IPS-20b (cell line): ENCODE results near the gene FERMT1.

Experiments used
- H3K27ac ChIP-seq: one replicate; pipeline ENCODE4 v1.5.1; 2013; ENCODE audit warnings: low read length
- H3K27me3 ChIP-seq: 2 replicates; pipeline ENCODE4 v1.6.1; 2013; ENCODE audit warnings: mild to moderate bottlenecking, low read length, inconsistent platforms; ENCODE audit not compliant: insufficient read depth
- H3K36me3 ChIP-seq: 2 replicates; pipeline ENCODE4 v1.6.1; 2013; ENCODE audit warnings: low read depth, mild to moderate bottlenecking, inconsistent platforms, low read length, moderate library complexity; ENCODE audit not compliant: insufficient read depth
- H3K4me1 ChIP-seq: 2 replicates; pipeline ENCODE4 v1.6.1; 2013; ENCODE audit warnings: mild to moderate bottlenecking, control low read depth, inconsistent platforms, low read length, moderate library complexity; ENCODE audit not compliant: insufficient read depth
- H3K4me3 ChIP-seq: 2 replicates; pipeline ENCODE4 v1.5.1; 2013; ENCODE audit warnings: mild to moderate bottlenecking, low read length, inconsistent platforms
- H3K9ac ChIP-seq: 2 replicates; pipeline ENCODE4 v1.6.1; 2013; ENCODE audit warnings: low read depth, mild to moderate bottlenecking, inconsistent platforms, low read length, moderate library complexity
- H3K9me3 ChIP-seq: 2 replicates; pipeline ENCODE4 v1.6.1; 2013; ENCODE audit warnings: mild to moderate bottlenecking, low read depth, low read length, inconsistent platforms; ENCODE audit not compliant: insufficient read depth

The FERMT1 gene, protein sequence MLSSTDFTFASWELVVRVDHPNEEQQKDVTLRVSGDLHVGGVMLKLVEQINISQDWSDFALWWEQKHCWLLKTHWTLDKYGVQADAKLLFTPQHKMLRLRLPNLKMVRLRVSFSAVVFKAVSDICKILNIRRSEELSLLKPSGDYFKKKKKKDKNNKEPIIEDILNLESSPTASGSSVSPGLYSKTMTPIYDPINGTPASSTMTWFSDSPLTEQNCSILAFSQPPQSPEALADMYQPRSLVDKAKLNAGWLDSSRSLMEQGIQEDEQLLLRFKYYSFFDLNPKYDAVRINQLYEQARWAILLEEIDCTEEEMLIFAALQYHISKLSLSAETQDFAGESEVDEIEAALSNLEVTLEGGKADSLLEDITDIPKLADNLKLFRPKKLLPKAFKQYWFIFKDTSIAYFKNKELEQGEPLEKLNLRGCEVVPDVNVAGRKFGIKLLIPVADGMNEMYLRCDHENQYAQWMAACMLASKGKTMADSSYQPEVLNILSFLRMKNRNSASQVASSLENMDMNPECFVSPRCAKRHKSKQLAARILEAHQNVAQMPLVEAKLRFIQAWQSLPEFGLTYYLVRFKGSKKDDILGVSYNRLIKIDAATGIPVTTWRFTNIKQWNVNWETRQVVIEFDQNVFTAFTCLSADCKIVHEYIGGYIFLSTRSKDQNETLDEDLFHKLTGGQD

DNA sequence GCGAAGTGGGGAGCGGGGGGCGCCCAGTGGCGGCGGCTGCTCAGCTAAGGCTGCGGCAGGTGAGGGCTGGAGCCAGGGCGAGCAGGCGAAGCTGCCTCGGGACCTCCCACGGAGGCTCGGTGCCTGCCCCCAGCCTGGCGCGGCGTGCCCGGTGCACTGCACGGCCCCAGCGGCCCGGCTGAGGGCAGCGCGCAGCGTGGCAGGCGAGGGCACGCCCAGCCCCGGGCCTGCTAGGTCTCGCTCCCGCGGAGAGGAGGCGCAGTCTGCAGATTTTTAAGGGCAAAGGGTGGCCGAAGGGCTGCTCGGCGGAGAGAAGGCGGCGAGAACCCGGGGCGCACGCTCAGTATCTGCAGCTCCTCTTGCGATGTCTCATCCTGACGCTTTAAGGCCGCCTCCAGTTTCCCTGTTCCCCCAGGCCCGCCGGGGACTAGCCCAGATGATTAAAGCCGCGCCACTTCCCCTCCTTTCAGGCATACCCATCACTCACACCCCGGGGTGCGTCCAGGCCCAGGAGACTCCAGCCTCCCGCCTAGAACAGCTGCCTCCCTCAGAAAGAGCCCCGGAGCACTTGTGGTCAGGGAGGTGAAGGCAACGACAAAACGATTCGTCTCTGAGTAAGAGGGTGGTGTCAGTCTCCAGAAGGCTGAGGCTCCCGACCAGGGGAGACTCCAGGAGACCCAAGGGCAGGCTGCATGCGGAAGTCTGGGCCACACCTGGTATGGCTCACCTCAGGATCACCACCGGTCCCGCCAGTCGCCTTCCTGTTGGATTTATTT, at the start of gene FERMT1:
Gene FERMT1 (minus strand): TSS at position 158 of the 776 bp plus-strand sequence. CDS start 3,476 bp downstream, outside the sequence.
- Histone ChIP-seq H3K36me3 (peaks cover 3% of the 10 kb centered on the region; the same call in 1 of the 2 replicates), H3K9me3 (no peaks in the 10 kb centered on the region), H3K27ac (no peak within 1 kb of the TSS), H3K27me3 (peaks cover 31% of the 10 kb centered on the region), H3K9ac (peak within 1 kb of the TSS; percentile 63; the same call in 1 of the 2 replicates), H3K4me3 (peak within 1 kb of the TSS; percentile 69), H3K4me1 (peaks cover 26% of the 10 kb centered on the region; the same call in 1 of the 2 replicates)

DNA sequence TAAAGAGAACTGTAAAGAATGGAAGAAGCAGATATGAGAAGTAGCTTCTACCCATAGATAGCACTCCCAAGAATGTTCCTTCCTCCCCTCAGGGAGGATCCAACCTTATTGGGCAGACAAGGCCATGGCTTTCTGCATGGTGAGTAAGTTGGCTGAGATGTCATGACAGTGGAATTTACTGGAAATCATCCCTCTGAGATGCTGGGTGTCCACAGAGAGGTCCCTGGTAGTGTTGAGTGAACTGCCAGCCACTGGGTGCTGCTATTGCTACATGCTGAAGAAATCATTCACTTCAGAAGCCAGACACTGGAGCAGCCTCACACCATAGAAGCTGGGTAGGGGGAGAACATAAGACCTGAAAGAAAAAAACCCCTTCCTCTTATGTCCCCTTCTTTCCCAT, 46.4 kb upstream of the FERMT1 start:
- Histone ChIP-seq H3K4me1 (no peaks in the 10 kb centered on the region), H3K27ac (no peak overlapping the region), H3K36me3 (no peaks in the 10 kb centered on the region), H3K9me3 (peaks cover 10% of the 10 kb centered on the region; the same call in 1 of the 2 replicates), H3K27me3 (no peaks in the 10 kb centered on the region), H3K4me3 (no peak overlapping the region), H3K9ac (no peak overlapping the region)

DNA sequence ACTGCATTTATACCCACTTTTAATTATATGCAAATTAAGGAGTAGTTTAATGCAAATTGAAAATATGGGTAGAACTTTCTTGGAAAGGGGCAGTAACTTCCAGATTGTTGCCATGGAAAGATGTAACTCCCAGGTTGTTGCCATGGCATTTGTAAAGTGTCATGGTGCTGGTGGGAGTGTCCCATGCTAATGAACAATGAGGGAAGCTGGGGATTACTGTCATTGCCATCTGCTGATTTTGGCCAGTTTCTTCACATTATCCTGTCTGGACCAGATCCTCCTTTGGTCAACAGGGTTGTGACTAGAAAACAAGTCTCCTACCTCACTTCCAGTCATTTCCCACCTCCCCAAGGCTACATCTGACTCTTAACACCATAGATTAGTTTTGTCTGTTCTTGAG, 45.4 kb upstream of the FERMT1 start:
- no peaks in the 10 kb centered on the region for H3K36me3 ChIP-seq
- no peaks in the 10 kb centered on the region for H3K4me1 ChIP-seq
- H3K4me3 ChIP-seq, result no peak overlapping the region
- H3K9me3 ChIP-seq, result peaks cover 10% of the 10 kb centered on the region; the same call in 1 of the 2 replicates
- no peak overlapping the region for H3K9ac ChIP-seq
- H3K27ac ChIP-seq, result no peak overlapping the region
- no peaks in the 10 kb centered on the region for H3K27me3 ChIP-seq

DNA sequence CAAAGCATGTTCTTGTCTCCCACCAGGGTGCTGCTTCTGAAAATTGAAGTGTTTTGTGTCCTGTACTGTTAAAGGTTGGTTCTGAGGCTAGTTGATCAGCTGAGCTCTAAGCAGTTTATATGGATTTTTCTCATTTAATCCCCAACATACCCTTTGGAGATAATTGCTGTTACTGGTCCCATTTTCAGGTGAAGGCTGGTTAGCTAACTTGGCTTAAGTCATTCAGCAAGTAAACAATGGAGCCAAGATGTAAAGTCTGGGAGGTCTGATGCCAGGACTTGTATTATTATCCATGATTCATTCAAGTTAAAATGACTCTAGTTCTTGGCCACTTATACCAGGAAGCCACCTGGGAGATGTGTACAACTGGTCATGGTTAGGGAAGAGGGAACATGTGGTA, 42.5 kb upstream of the FERMT1 start:
- no peaks in the 10 kb centered on the region for H3K36me3 ChIP-seq
- H3K9me3 ChIP-seq, result peaks cover 10% of the 10 kb centered on the region; the same call in 1 of the 2 replicates
- no peak overlapping the region for H3K9ac ChIP-seq
- no peak overlapping the region for H3K27ac ChIP-seq
- H3K27me3 ChIP-seq, result no peaks in the 10 kb centered on the region
- H3K4me3 ChIP-seq, result no peak overlapping the region
- no peaks in the 10 kb centered on the region; the same call in 1 of the 2 replicates for H3K4me1 ChIP-seq

DNA sequence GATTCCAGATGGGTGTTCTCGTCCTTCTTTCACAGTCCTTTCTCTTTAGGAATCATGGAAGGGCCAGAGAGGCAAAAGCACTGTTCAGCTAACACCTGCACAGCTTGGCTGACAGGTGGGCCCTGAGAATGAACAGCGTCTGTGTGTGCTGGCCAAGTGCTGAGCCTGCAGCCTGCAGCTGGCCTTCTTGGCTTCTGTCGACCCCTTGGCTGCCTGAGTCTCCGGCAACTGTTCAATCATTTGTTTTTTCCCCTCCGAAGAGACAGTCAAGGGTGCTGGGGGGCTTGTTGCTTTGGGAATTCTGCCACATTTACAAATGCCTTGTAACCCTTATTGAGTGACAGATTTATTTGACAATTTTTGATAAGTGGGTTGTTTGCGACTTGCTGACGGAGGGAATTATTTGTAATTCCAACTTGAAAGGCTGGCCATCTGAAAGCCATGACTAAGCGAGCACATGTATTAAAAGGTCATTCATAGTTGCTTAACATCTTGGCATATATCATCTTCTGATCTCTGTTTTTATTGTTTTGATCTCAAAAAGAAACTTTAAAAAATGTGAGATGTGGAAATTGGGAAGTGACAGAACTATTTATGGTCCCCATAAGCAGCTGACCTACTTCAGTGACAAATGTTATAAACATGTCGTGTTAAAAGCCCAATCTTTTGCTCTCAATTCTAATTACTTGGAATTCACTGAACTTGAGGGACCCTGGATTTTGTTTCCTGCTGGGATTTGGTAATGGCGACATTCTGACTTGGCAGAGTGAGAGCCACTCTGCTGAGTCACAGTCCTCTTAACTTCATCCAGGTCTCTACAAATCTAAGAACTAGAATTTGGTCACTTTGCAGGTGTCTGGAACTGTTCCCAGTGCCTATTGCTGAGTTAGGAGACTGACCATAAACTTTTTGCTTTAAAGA, 41.9 kb upstream of the FERMT1 start:
- Histone ChIP-seq H3K27me3 (no peaks in the 10 kb centered on the region), H3K4me3 (no peak overlapping the region), H3K9ac (no peak overlapping the region), H3K36me3 (no peaks in the 10 kb centered on the region), H3K27ac (no peak overlapping the region), H3K9me3 (peaks cover 7% of the 10 kb centered on the region; the same call in 1 of the 2 replicates), H3K4me1 (no peaks in the 10 kb centered on the region; the same call in 1 of the 2 replicates)

DNA sequence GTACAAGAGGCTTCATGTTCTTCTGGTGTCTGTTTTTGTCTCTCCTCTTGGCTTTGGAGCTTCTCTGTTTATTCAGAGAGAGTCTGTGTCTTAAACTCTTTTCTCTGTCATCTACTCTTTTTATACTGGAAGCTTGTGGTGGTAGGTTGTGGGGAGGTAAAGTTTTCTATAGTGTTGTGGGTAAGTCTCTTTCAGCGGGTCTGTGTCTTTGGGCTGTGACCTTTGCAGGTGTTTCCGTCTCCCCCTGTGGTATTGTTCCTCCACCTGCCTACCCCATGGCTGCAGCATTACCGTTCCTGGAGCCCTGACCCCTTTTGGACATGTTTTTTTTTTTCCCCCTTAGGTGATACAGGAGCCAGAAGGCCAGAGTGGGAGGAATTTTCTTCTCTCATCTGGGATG, 37.9 kb upstream of the FERMT1 start:
- Histone ChIP-seq H3K27ac (no peak overlapping the region), H3K4me1 (no peaks in the 10 kb centered on the region; the same call in 1 of the 2 replicates), H3K4me3 (no peak overlapping the region), H3K9me3 (peaks cover 16% of the 10 kb centered on the region), H3K36me3 (no peaks in the 10 kb centered on the region), H3K9ac (no peak overlapping the region), H3K27me3 (no peaks in the 10 kb centered on the region)

DNA sequence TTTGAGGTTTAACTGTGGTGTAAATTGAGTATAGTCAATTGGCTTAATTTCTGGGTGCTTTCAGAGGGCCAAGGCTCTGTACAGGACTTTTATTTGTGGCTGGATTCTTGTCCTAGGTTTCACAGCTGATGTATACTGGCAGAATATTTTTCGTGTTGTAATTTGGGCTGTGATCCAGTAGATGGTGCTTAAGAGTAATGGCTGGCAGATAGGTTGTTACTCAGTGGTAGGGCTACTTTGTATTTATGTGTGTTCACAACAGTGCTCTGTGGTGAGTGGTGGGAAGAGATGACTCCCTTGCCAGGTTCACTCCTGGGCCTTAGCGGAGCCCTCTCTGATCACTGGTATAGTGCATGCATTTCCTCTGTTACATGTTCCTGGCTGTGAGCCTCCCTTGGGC, 34.5 kb upstream of the FERMT1 start:
- Histone ChIP-seq H3K9ac (no peak overlapping the region), H3K27me3 (no peaks in the 10 kb centered on the region), H3K9me3 (peaks cover 16% of the 10 kb centered on the region), H3K27ac (no peak overlapping the region), H3K4me1 (no peaks in the 10 kb centered on the region; the same call in 1 of the 2 replicates), H3K36me3 (no peaks in the 10 kb centered on the region), H3K4me3 (no peak overlapping the region)

DNA sequence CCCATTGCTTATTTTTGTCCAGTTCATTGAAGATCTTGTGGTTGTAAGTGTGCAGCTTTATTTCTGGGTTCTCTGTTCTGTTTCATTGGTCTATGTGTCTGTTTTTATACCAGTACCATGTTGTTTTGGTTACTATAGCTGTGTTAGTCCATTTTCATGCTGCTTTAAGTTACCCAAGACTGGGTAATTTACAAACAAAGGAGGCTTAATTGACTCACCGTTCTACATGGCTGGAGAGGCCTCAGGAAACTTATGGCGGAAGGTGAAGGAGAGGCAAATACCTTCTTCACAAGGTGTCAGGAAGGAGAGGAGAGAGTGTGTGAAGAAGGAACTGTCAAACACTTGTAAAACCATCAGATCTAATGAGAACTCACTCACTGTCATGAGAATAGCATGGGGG, 29.9 kb upstream of the FERMT1 start:
- H3K9ac ChIP-seq, result no peak overlapping the region
- no peak overlapping the region for H3K4me3 ChIP-seq
- H3K36me3 ChIP-seq, result no peaks in the 10 kb centered on the region
- H3K27ac ChIP-seq, result no peak overlapping the region
- H3K4me1 ChIP-seq, result no peaks in the 10 kb centered on the region
- H3K27me3 ChIP-seq, result no peaks in the 10 kb centered on the region
- peaks cover 16% of the 10 kb centered on the region for H3K9me3 ChIP-seq

DNA sequence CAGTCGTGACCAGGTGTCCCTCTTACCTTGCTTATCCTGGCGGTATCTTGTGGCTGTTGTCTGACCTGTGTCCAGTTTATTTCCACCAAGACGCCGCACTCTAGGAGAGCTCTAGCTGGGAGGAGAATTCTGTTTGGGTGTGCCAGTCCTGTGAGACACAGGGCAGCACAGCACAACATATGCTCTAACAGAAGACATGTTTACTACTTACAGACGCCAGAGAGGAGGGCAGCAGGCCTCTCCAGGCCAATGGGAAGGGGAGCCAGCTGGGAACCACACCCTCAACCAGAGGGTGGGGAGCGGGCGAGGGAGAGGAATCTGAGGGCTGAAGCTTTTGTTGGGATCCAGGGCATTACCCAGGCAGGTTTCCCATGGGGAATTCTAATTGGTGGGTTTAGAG, 25.2 kb upstream of the FERMT1 start:
- Histone ChIP-seq H3K4me3 (no peak overlapping the region), H3K27me3 (no peaks in the 10 kb centered on the region), H3K36me3 (no peaks in the 10 kb centered on the region), H3K4me1 (no peaks in the 10 kb centered on the region), H3K9ac (no peak overlapping the region), H3K9me3 (peaks cover 5% of the 10 kb centered on the region), H3K27ac (no peak overlapping the region)

DNA sequence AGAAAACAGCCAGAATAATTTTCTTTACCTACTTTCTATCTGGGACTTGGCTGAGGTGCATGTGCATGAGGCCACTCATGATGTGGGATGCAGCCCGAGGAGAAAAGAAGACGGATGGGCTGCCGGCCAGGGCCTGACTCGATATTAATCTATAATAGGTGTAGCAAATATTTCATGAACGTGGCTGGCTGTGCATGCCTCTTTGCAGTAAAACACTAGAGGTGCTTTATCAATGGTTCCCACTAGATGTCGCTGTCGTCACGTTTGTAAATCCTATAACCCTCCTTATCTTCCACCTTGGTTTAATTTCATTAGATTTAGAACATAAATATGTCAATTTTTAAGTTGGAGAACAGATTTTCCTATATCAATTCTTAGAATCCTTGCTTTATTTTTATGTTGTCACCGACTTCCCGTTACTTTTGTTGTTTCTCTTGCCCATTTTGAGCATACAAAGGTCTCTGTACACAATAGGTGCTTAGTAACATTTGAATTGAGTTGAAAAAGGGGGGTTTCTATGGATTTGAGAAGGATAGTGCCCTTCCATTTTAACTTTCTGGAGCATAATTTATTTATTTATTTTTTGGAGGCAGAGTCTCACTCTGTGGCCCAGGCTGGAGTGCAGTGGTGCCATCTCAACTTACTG, 19.6 kb upstream of the FERMT1 start:
- H3K9me3 ChIP-seq, result peaks cover 7% of the 10 kb centered on the region; the same call in 1 of the 2 replicates
- H3K27me3 ChIP-seq, result no peaks in the 10 kb centered on the region
- H3K36me3 ChIP-seq, result no peaks in the 10 kb centered on the region
- H3K9ac ChIP-seq, result no peak overlapping the region
- H3K4me1 ChIP-seq, result no peaks in the 10 kb centered on the region
- no peak overlapping the region for H3K27ac ChIP-seq
- no peak overlapping the region for H3K4me3 ChIP-seq
